ENCODE data around the gene MAPRE3. TPM values are rescaled to one million over a fixed set of nuclear protein-coding genes. Genes with fewer than 3 reads are reported as not detected.

The MAPRE3 gene
- 9.4 to 12.8 TPM (median 10.7 TPM) in 5 replicates for total RNA-seq (2022; extraction: Qiagen RNA extraction)

GRCh38 chr2:26970244-26970927 is at the start of gene MAPRE3:
MAPRE3 (plus strand) TSS chr2:26970637; CDS start chr2:27022219, 51,582 bp downstream.

GRCh38 chr2:27032495-27033252 is 62.2 kb downstream of the MAPRE3 start, which contains the start of gene TMEM214:
TMEM214 (plus strand) TSS chr2:27032965; CDS start chr2:27033016, 51 bp downstream.

GRCh38 chr2:27050996-27051901 is 80.8 kb downstream of the MAPRE3 start, which contains the start of gene AGBL5:
AGBL5 (plus strand) TSS chr2:27051668; CDS start chr2:27052959, 1,291 bp downstream.

GRCh38 chr2:27071277-27071989 is 101.0 kb downstream of the MAPRE3 start, which contains the start of gene OST4:
OST4 (minus strand) TSS chr2:27071654.

Other genes starting within 250 kb of the MAPRE3 start
- 32.7 to 38.7 TPM (median 35.5 TPM) in 5 replicates for gene SLC35F6, start 206.4 kb upstream of the MAPRE3 start, total RNA-seq (2022; extraction: Qiagen RNA extraction)
- 40.4 to 56.5 TPM (median 52.3 TPM) in 5 replicates for gene CENPA, start 184.6 kb upstream of the MAPRE3 start, total RNA-seq (2022; extraction: Qiagen RNA extraction)
- 3.6 to 7.7 TPM (median 5.3 TPM) in 5 replicates for gene DPYSL5, start 122.5 kb upstream of the MAPRE3 start, total RNA-seq (2022; extraction: Qiagen RNA extraction)
- 53.5 to 68.3 TPM (median 65.9 TPM) in 5 replicates for gene TMEM214, start 62.3 kb downstream of the MAPRE3 start, total RNA-seq (2022; extraction: Qiagen RNA extraction)
- 28.1 to 32.0 TPM (median 30.4 TPM) in 5 replicates for gene AGBL5, start 81.0 kb downstream of the MAPRE3 start, total RNA-seq (2022; extraction: Qiagen RNA extraction)
- gene OST4, start 101.0 kb downstream of the MAPRE3 start, total RNA-seq (2022; extraction: Qiagen RNA extraction): 539 to 642 TPM (median 562 TPM) in 5 replicates
- 0.27 to 0.56 TPM (median 0.47 TPM) in 5 replicates for gene EMILIN1, start 108.0 kb downstream of the MAPRE3 start, total RNA-seq (2022; extraction: Qiagen RNA extraction)
- gene KHK, start 116.1 kb downstream of the MAPRE3 start, total RNA-seq (2022; extraction: Qiagen RNA extraction): 7.6 to 10.4 TPM (median 10.2 TPM) in 5 replicates
- 7.3 to 9.0 TPM (median 8.4 TPM) in 5 replicates for gene CGREF1, start 148.5 kb downstream of the MAPRE3 start, total RNA-seq (2022; extraction: Qiagen RNA extraction)
- gene ABHD1, start 153.2 kb downstream of the MAPRE3 start, total RNA-seq (2022; extraction: Qiagen RNA extraction): 0.77 to 2.1 TPM (median 1.5 TPM) in 5 replicates
- gene PREB, start 164.0 kb downstream of the MAPRE3 start, total RNA-seq (2022; extraction: Qiagen RNA extraction): 44.7 to 60.1 TPM (median 58.3 TPM) in 5 replicates
- not detected in 5 replicates for gene PRR30, start 168.8 kb downstream of the MAPRE3 start, total RNA-seq (2022; extraction: Qiagen RNA extraction)
- gene TCF23, start 178.4 kb downstream of the MAPRE3 start, total RNA-seq (2022; extraction: Qiagen RNA extraction): not detected in 5 replicates
- gene ATRAID, start 241.4 kb downstream of the MAPRE3 start, total RNA-seq (2022; extraction: Qiagen RNA extraction): 206 to 230 TPM (median 222 TPM) in 5 replicates
- 61.6 to 71.0 TPM (median 63.7 TPM) in 5 replicates for gene SLC5A6, start 241.6 kb downstream of the MAPRE3 start, total RNA-seq (2022; extraction: Qiagen RNA extraction)
- 51.1 to 65.2 TPM (median 61.1 TPM) in 5 replicates for gene CAD, start 246.7 kb downstream of the MAPRE3 start, total RNA-seq (2022; extraction: Qiagen RNA extraction)

All from A549 treated with Mapracorat at 1 μM for 4 hours (cell line).